HCT116 (cell line): ENCODE measurements around the gene OR52B2. TPM values are rescaled to one million over a fixed set of nuclear protein-coding genes. Genes with fewer than 3 reads are reported as not detected.

Experiments
- ATAC-seq: fragments of 200-7000 bp; cut with Tn5 transposase; 2 replicates; pipeline ENCODE4 v1.9.1; 2020; ENCODE audit warnings: mild to moderate bottlenecking, moderate library complexity
- BruUV-seq: library from RNA; stranded (reverse); fragments of 400-500 nt; replicated peaks from 2 replicates; lab custom pipeline; 2021; lab: Mats Ljungman, UMichigan
- CTCF ChIA-PET: fragments of 300-600 bp; sonication (Branson Sonifier 250); formaldehyde crosslinking; loops from one replicate; lab custom pipeline; 2021; ENCODE audit warnings: antibody characterized with exemption; lab: Charles Lee
- POLR2A ChIA-PET: fragments of 300-600, 350-600 bp; sonication (Branson Sonifier 250); formaldehyde crosslinking; loops from one replicate; lab custom pipeline; 2021; ENCODE audit warnings: antibody characterized with exemption; lab: Charles Lee
- RAD21 ChIA-PET, 2 experiments: fragments of 300-600 bp; sonication (Branson Sonifier 250); formaldehyde crosslinking; loops; one replicate each; lab custom pipeline; 2023; ENCODE audit warnings: low total read pairs in 2 of 2; ENCODE audit not compliant: uncharacterized antibody in 2 of 2, unreplicated experiment in 2 of 2, low non-redundant PET in 1 of 2; lab: Charles Lee
- DNase-seq: peaks from one replicate; pipeline ENCODE4 v3.0.0-alpha.2; 2010; ENCODE audit warnings: low read depth, low spot score
- H2AFZ ChIP-seq: fragments of 200-600 bp; shearing (Covaris generic), sonication (generic); 2 replicates; pipeline ENCODE4 v1.6.1; 2017; ENCODE audit warnings: low read depth, mixed run types, mixed read lengths, antibody characterized with exemption, low read length; ENCODE audit not compliant: poor library complexity, severe bottlenecking
- H3K27ac ChIP-seq: 2 replicates; pipeline ENCODE4 v1.5.1; 2012; ENCODE audit warnings: low read depth, low read length
- H3K27me3 ChIP-seq: fragments of 200-600 bp; sonication (generic); 2 replicates; pipeline ENCODE4 v1.6.1; 2016; ENCODE audit warnings: mixed run types, low read length, mixed read lengths; ENCODE audit not compliant: insufficient read depth
- H3K36me3 ChIP-seq, 2 experiments: fragments of 200-500 bp in 1 of 2; fragments of 200-600 bp in 1 of 2; sonication (Bioruptor generic) in 1 of 2; sonication (generic) in 1 of 2; 2 replicates each; pipeline versions ENCODE4 v1.5.1 to v1.6.1; 2014 to 2016; ENCODE audit warnings: low read length in 2 of 2, inconsistent platforms in 1 of 2, mixed read lengths in 1 of 2, mixed run types in 1 of 2; ENCODE audit not compliant: insufficient read depth in 2 of 2, control insufficient read depth in 1 of 2
- H3K4me1 ChIP-seq, 2 experiments: fragments of 200-600 bp in 1 of 2; sonication (generic) in 1 of 2; 2 replicates each; pipeline versions ENCODE4 v1.5.1 to v1.6.1; 2012 to 2017; ENCODE audit warnings: low read length in 2 of 2, inconsistent platforms in 1 of 2, mild to moderate bottlenecking in 1 of 2, mixed read lengths in 1 of 2, mixed run types in 1 of 2, moderate library complexity in 1 of 2; ENCODE audit not compliant: insufficient read depth in 2 of 2, control insufficient read depth in 1 of 2
- H3K4me2 ChIP-seq: fragments of 200-600 bp; sonication (generic); 2 replicates; pipeline ENCODE4 v1.6.1; 2017; ENCODE audit warnings: mixed run types, low read length, mixed read lengths
- H3K4me3 ChIP-seq, 2 experiments: fragments of 200-600 bp in 1 of 2; sonication (generic) in 1 of 2; replicated peaks in 1 of 2; 2 replicates each; pipeline ENCODE4 v1.5.1; 2011 to 2016; ENCODE audit warnings: low read length in 2 of 2, control low read depth in 1 of 2, low read depth in 1 of 2, mild to moderate bottlenecking in 1 of 2, mixed read lengths in 1 of 2, mixed run types in 1 of 2
- H3K79me2 ChIP-seq: fragments of 200-600 bp; sonication (generic); 2 replicates; pipeline ENCODE4 v1.6.1; 2017; ENCODE audit warnings: mild to moderate bottlenecking, mixed run types, low read length, moderate library complexity, mixed read lengths; ENCODE audit not compliant: insufficient read depth
- H3K9ac ChIP-seq: fragments of 200-600 bp; sonication (generic); 2 replicates; pipeline ENCODE4 v1.6.1; 2016; ENCODE audit warnings: low read length, mixed read lengths
- H3K9me2 ChIP-seq: fragments of 200-600 bp; sonication (generic), shearing (Covaris generic); 2 replicates; pipeline ENCODE4 v1.6.1; 2017; ENCODE audit warnings: mixed run types, mild to moderate bottlenecking, moderate library complexity; ENCODE audit not compliant: insufficient read depth
- H3K9me3 ChIP-seq, 2 experiments: fragments of 200-500 bp in 1 of 2; fragments of 200-600 bp in 1 of 2; sonication (Bioruptor generic) in 1 of 2; sonication (generic) in 1 of 2; 2 replicates each; pipeline ENCODE4 v1.6.1; 2014 to 2017; ENCODE audit warnings: low read length in 2 of 2, mixed read lengths in 2 of 2, inconsistent platforms in 1 of 2, low read depth in 1 of 2, mild to moderate bottlenecking in 1 of 2, mixed run types in 1 of 2, moderate library complexity in 1 of 2; ENCODE audit not compliant: control insufficient read depth in 1 of 2, insufficient read depth in 1 of 2
- H4K20me1 ChIP-seq: fragments of 200-600 bp; sonication (generic), shearing (Covaris generic); 2 replicates; pipeline ENCODE4 v1.6.1; 2017; ENCODE audit warnings: mixed run types, mild to moderate bottlenecking, moderate library complexity; ENCODE audit not compliant: insufficient read depth
- CEBPB ChIP-seq: IDR thresholded peaks from 2 replicates; pipeline ENCODE4 v1.6.1; 2012; ENCODE audit warnings: low read depth
- CTCF ChIP-seq, 3 experiments: fragments of 200-600 bp in 1 of 3; sonication (generic) in 1 of 3; IDR thresholded peaks in 2 of 3; conservative IDR thresholded peaks in 1 of 3; 2 replicates each; pipeline ENCODE4 v1.5.1; 2012 to 2017; ENCODE audit warnings: low read depth in 2 of 3, low read length in 2 of 3, antibody characterized with exemption in 1 of 3, borderline replicate concordance in 1 of 3, control low read depth in 1 of 3, mild to moderate bottlenecking in 1 of 3, mixed read lengths in 1 of 3, mixed run types in 1 of 3, moderate library complexity in 1 of 3; ENCODE audit not compliant: insufficient read depth in 1 of 3
- ELF1 ChIP-seq: IDR thresholded peaks from 2 replicates; pipeline ENCODE4 v1.6.1; 2012; ENCODE audit warnings: low read depth, borderline replicate concordance
- EZH2 ChIP-seq: fragments of 200-600 bp; sonication (generic); IDR thresholded peaks from 2 replicates; pipeline ENCODE4 v1.6.1; 2017; ENCODE audit warnings: antibody characterized with exemption, mixed run types
- EZH2phosphoT487 ChIP-seq: fragments of 200-600 bp; IDR thresholded peaks from 2 replicates; pipeline ENCODE4 v1.6.1; 2018; ENCODE audit warnings: antibody characterized with exemption, borderline replicate concordance
- FOSL1 ChIP-seq: IDR thresholded peaks from 2 replicates; pipeline ENCODE4 v1.6.1; 2012; ENCODE audit warnings: low read depth
- JUND ChIP-seq: IDR thresholded peaks from 2 replicates; pipeline ENCODE4 v1.6.1; 2012
- POLR2A ChIP-seq: IDR thresholded peaks from 2 replicates; pipeline ENCODE4 v1.7.0; 2011; ENCODE audit warnings: borderline replicate concordance; ENCODE audit not compliant: insufficient read depth, insufficient read length; ENCODE audit errors: extremely low read depth
- RAD21 ChIP-seq: IDR thresholded peaks from 2 replicates; pipeline ENCODE4 v1.6.1; 2012; ENCODE audit warnings: low read depth, mild to moderate bottlenecking
- REST ChIP-seq: IDR thresholded peaks from 2 replicates; pipeline ENCODE4 v1.6.1; 2012; ENCODE audit warnings: low read depth
- SIN3A ChIP-seq: IDR thresholded peaks from 2 replicates; pipeline ENCODE4 v1.6.1; 2012; ENCODE audit warnings: low read depth
- SP1 ChIP-seq: IDR thresholded peaks from 2 replicates; pipeline ENCODE4 v1.6.1; 2012; ENCODE audit warnings: low read depth
- SRF ChIP-seq: IDR thresholded peaks from 2 replicates; pipeline ENCODE4 v1.6.1; 2012; ENCODE audit warnings: low read depth
- intact Hi-C: fragments of 100-400 bp; cut with micrococcal nuclease; formaldehyde crosslinking; loops from 2 replicates; pipeline ENCODE4 v1.10.0; 2022
- total RNA-seq: library from RNA; stranded (reverse); gene quantifications from one replicate; pipeline ENCODE4 v1.2.1, GENCODE V29; 2021; ENCODE audit not compliant: unreplicated experiment
- TF ChIP-seq, protein P1 (sequence below): IDR thresholded peaks from 2 replicates; pipeline ENCODE4 v1.6.1; 2011; ENCODE audit warnings: mild to moderate bottlenecking, low read length, moderate library complexity; ENCODE audit not compliant: insufficient replicate concordance; ENCODE audit errors: extremely low read depth

The OR52B2 gene
- total RNA-seq, 1 experiment from 2014 or later, result not detected

DNA sequence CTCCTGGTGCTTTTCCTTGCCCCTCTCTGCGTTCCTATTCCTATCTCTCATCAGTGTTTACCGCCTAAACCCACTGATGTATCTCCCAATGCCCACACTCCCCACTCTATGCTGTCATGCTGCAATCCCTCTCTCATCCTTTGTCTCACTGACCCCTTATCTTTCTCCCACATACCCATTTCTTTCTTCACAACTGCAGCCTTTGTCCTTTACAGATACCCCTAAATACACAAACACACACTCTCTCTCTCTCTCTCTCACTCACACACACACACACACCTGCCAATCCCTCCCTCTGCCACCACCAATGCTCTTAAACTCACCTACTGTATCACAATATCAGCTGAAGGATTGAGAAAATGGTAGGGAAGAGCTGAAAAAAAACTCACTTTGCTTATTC lies 5.3 kb upstream of the OR52B2 start:
- Histone ChIP-seq H3K27ac (no peak overlapping the region), H3K9me2 (no peaks in the 10 kb centered on the region), H3K4me2 (no peak overlapping the region), H3K9me3 (no peaks in the 10 kb centered on the region), H3K4me3 (no peak overlapping the region), H4K20me1 (no peaks in the 10 kb centered on the region), H3K79me2 (no peaks in the 10 kb centered on the region), H3K27me3 (peaks cover 54% of the 10 kb centered on the region), H3K9ac (no peak overlapping the region), H3K4me1 (no peaks in the 10 kb centered on the region), H2AFZ (no peak overlapping the region), H3K36me3 (no peaks in the 10 kb centered on the region)
- ChIA-PET RAD21 (no interaction called here), CTCF (no interaction called here), POLR2A (no interaction called here)
- ATAC-seq (no peak), DNase-seq (no peak)
- TF ChIP-seq SP1, result no peak
- TF ChIP-seq, protein P1, sequence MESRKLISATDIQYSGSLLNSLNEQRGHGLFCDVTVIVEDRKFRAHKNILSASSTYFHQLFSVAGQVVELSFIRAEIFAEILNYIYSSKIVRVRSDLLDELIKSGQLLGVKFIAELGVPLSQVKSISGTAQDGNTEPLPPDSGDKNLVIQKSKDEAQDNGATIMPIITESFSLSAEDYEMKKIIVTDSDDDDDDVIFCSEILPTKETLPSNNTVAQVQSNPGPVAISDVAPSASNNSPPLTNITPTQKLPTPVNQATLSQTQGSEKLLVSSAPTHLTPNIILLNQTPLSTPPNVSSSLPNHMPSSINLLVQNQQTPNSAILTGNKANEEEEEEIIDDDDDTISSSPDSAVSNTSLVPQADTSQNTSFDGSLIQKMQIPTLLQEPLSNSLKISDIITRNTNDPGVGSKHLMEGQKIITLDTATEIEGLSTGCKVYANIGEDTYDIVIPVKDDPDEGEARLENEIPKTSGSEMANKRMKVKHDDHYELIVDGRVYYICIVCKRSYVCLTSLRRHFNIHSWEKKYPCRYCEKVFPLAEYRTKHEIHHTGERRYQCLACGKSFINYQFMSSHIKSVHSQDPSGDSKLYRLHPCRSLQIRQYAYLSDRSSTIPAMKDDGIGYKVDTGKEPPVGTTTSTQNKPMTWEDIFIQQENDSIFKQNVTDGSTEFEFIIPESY, result no peak
- intact Hi-C loops, result no loop called here
- BruUV-seq, result no TSS peak

- no peaks in the 10 kb centered on the region for H3K9me2 ChIP-seq
- intact Hi-C loops, result no loop called here
- H3K36me3 ChIP-seq, result no peaks in the 10 kb centered on the region
- H3K4me1 ChIP-seq, result no peaks in the 10 kb centered on the region
- no peak overlapping the region for H3K4me2 ChIP-seq
- H3K4me3 ChIP-seq, result no peak overlapping the region
- no peak overlapping the region for H3K9ac ChIP-seq
- ChIA-PET POLR2A (no interaction called here), CTCF (no interaction called here), RAD21 (no interaction called here)
- ATAC-seq, result no peak
- no TSS peak for BruUV-seq
- H2AFZ ChIP-seq, result no peak overlapping the region
- H3K79me2 ChIP-seq, result no peaks in the 10 kb centered on the region
- no peak for DNase-seq
- H4K20me1 ChIP-seq, result no peaks in the 10 kb centered on the region
- H3K27ac ChIP-seq, result no peak overlapping the region
- no peaks in the 10 kb centered on the region for H3K9me3 ChIP-seq
- peaks cover 4% of the 10 kb centered on the region; the same call in 1 of the 2 replicates for H3K27me3 ChIP-seq
- no peak for TF ChIP-seq RAD21
- no peak for TF ChIP-seq FOSL1
- no peak for TF ChIP-seq JUND
- TF ChIP-seq EZH2, result no peak
- no peak for TF ChIP-seq REST
- no peak for TF ChIP-seq SIN3A
- TF ChIP-seq CEBPB, result no peak
- TF ChIP-seq CTCF (IDR thresholded peaks at IDR 0.05 in 2 of 3, conservative IDR thresholded peaks at IDR 0.05 in 1 of 3; ENCODE audit: borderline replicate concordance in 1 of 3, insufficient read depth in 1 of 3, low read depth in 2 of 3, low read length in 2 of 3), result no peak
- TF ChIP-seq EZH2phosphoT487, result no peak
- no peak for TF ChIP-seq ELF1
- TF ChIP-seq SRF, result no peak
- TF ChIP-seq POLR2A, result no peak
These were observed 13.3 kb downstream of the OR52B2 start for GRCh38 chr11:6156628-6157359.
